HL-60 (cell line): ENCODE data around the gene ZNF18.

ENCODE experiments used
- CTCF ChIP-seq: IDR thresholded peaks from one replicate; pipeline ENCODE4 v1.5.1; 2011; ENCODE audit warnings: low read length, control low read depth, inconsistent platforms; ENCODE audit not compliant: insufficient read depth
- GABPA ChIP-seq: IDR thresholded peaks from 2 replicates; pipeline ENCODE4 v1.6.1; 2012; ENCODE audit warnings: low read depth

- TF ChIP-seq CTCF (no peak), GABPA (no peak)
Measured at GRCh38 chr17:11981862-11982261, 15.4 kb downstream of the ZNF18 start.
